Activated naive CD4-positive, alpha-beta T cell treated with anti-CD3 and anti-CD28 coated beads for 36 hours (primary cell): Measurements from ENCODE around the gene RABGAP1L. TPM values are rescaled to one million over a fixed set of nuclear protein-coding genes. Genes with fewer than 3 reads are reported as not detected.
"Not testable (repeated sequence)": the region's sequence is repeated elsewhere in the genome, so short reads cannot be mapped to it uniquely, and the experiment has no call there.

Experiments
- CTCF ChIA-PET: fragments of 350-600 bp; sonication (Branson Sonifier 250); formaldehyde crosslinking; loops from one replicate; lab custom pipeline; 2021; ENCODE audit warnings: antibody characterized with exemption; lab: Charles Lee
- DNase-seq: peaks from one replicate; pipeline ENCODE4 v3.0.0-alpha.2; 2020
- H3K27ac Mint-ChIP-seq: one replicate; pipeline ENCODE4 v1.8.0; 2021; ENCODE audit warnings: mild to moderate bottlenecking, mixed read lengths
- H3K27me3 Mint-ChIP-seq: one replicate; pipeline ENCODE4 v1.8.0; 2021; ENCODE audit warnings: low read depth, mixed read lengths
- H3K36me3 Mint-ChIP-seq: one replicate; pipeline ENCODE4 v1.8.0; 2021; ENCODE audit warnings: low read depth, mixed read lengths
- H3K4me1 Mint-ChIP-seq: one replicate; pipeline ENCODE4 v1.8.0; 2021; ENCODE audit warnings: low read depth, mixed read lengths
- H3K4me3 Mint-ChIP-seq: one replicate; pipeline ENCODE4 v1.8.0; 2021; ENCODE audit warnings: mild to moderate bottlenecking, moderate library complexity, mixed read lengths
- H3K9me3 Mint-ChIP-seq: one replicate; pipeline ENCODE4 v1.8.0; 2021; ENCODE audit warnings: mixed read lengths
- intact Hi-C: fragments of 100-400 bp; cut with micrococcal nuclease; formaldehyde crosslinking; loops from one replicate; pipeline ENCODE4 v1.15.1; 2023
- total RNA-seq, 2 experiments: library from RNA; stranded (reverse); gene quantifications; one replicate each; pipeline ENCODE4 v1.2.3, GENCODE V29; 2021

RABGAP1L gene
- total RNA-seq, 2 experiments from 2014 or later, result 16.6 TPM

GRCh38 chr1:174174461-174175329, 15.4 kb downstream of the RABGAP1L start:
- intact Hi-C loops, result loop anchor here (1.0 kb wide), 3 partner anchors 15 to 31 kb away; partner anchors contain the start of gene RABGAP1L
- Mint-ChIP-seq H3K9me3 (peaks cover 4% of the 10 kb centered on the region), H3K36me3 (peaks cover 23% of the 10 kb centered on the region), H3K4me3 (no peak overlapping the region), H3K27me3 (no peaks in the 10 kb centered on the region), H3K27ac (no peak overlapping the region), H3K4me1 (peaks cover 35% of the 10 kb centered on the region)
- CTCF ChIA-PET, result interaction anchor here (1.6 kb wide), 1 partner anchor 20 kb away, joined by 6 read pairs; no protein-coding TSS in a partner anchor
- DNase-seq, result peak; percentile 71

GRCh38 chr1:174178459-174178858, 19.1 kb downstream of the RABGAP1L start:
- DNase-seq, H3K4me3 Mint-ChIP-seq, CTCF ChIA-PET, intact Hi-C loops, H3K27me3 Mint-ChIP-seq, H3K27ac Mint-ChIP-seq, H3K9me3 Mint-ChIP-seq: not testable (repeated sequence)
- peaks cover 23% of the 10 kb centered on the region for H3K4me1 Mint-ChIP-seq
- peaks cover 17% of the 10 kb centered on the region for H3K36me3 Mint-ChIP-seq

GRCh38 chr1:174189428-174190062, 30.2 kb downstream of the RABGAP1L start:
- peaks cover 29% of the 10 kb centered on the region for H3K4me1 Mint-ChIP-seq
- no peaks in the 10 kb centered on the region for H3K36me3 Mint-ChIP-seq
- no peaks in the 10 kb centered on the region for H3K27me3 Mint-ChIP-seq
- CTCF ChIA-PET, result no interaction called here
- intact Hi-C loops, result no loop called here
- no peak for DNase-seq
- peaks cover 7% of the 10 kb centered on the region for H3K9me3 Mint-ChIP-seq
- H3K27ac Mint-ChIP-seq, result no peak overlapping the region
- H3K4me3 Mint-ChIP-seq, result no peak overlapping the region

GRCh38 chr1:174190691-174191199, 31.4 kb downstream of the RABGAP1L start:
- CTCF ChIA-PET, result no interaction called here
- H3K9me3 Mint-ChIP-seq, result peaks cover 7% of the 10 kb centered on the region
- H3K36me3 Mint-ChIP-seq, result no peaks in the 10 kb centered on the region
- no peak overlapping the region for H3K27ac Mint-ChIP-seq
- no peaks in the 10 kb centered on the region for H3K27me3 Mint-ChIP-seq
- no peak overlapping the region for H3K4me3 Mint-ChIP-seq
- intact Hi-C loops, result no loop called here
- peaks cover 32% of the 10 kb centered on the region for H3K4me1 Mint-ChIP-seq
- DNase-seq, result no peak

- peaks cover 32% of the 10 kb centered on the region for H3K4me1 Mint-ChIP-seq
- H3K27ac Mint-ChIP-seq, result no peak overlapping the region
- CTCF ChIA-PET, result interaction anchor here (0.5 kb wide), 1 partner anchor 495 kb away, joined by 3 read pairs; no protein-coding TSS in a partner anchor
- H3K4me3 Mint-ChIP-seq, result no peak overlapping the region
- H3K36me3 Mint-ChIP-seq, result no peaks in the 10 kb centered on the region
- intact Hi-C loops, result no loop called here
- no peak for DNase-seq
- H3K27me3 Mint-ChIP-seq, result no peaks in the 10 kb centered on the region
- H3K9me3 Mint-ChIP-seq, result peaks cover 7% of the 10 kb centered on the region
Measured at GRCh38 chr1:174191349-174191862, 32.1 kb downstream of the RABGAP1L start.

- Mint-ChIP-seq H3K9me3 (no peaks in the 10 kb centered on the region), H3K4me1 (peaks cover 28% of the 10 kb centered on the region), H3K27ac (no peak overlapping the region), H3K27me3 (no peaks in the 10 kb centered on the region), H3K4me3 (no peak overlapping the region), H3K36me3 (no peaks in the 10 kb centered on the region)
- no peak for DNase-seq
- intact Hi-C loops, result no loop called here
- CTCF ChIA-PET, result no interaction called here
Measured at GRCh38 chr1:174194461-174194860, 35.1 kb downstream of the RABGAP1L start.

- DNase-seq, result no peak
- Mint-ChIP-seq H3K4me1 (peaks cover 20% of the 10 kb centered on the region), H3K36me3 (no peaks in the 10 kb centered on the region), H3K27me3 (no peaks in the 10 kb centered on the region), H3K4me3 (no peak overlapping the region), H3K27ac (no peak overlapping the region), H3K9me3 (no peaks in the 10 kb centered on the region)
- intact Hi-C loops, result no loop called here
- CTCF ChIA-PET, result no interaction called here
Measured at GRCh38 chr1:174197088-174197487, 37.8 kb downstream of the RABGAP1L start.

GRCh38 chr1:174197547-174197946, 38.2 kb downstream of the RABGAP1L start:
- CTCF ChIA-PET, result interaction anchor here (0.6 kb wide), 1 partner anchor 431 kb away, joined by 6 read pairs; no protein-coding TSS in a partner anchor
- intact Hi-C loops, result no loop called here
- H3K4me3 Mint-ChIP-seq, result no peak overlapping the region
- no peaks in the 10 kb centered on the region for H3K36me3 Mint-ChIP-seq
- no peak for DNase-seq
- peaks cover 20% of the 10 kb centered on the region for H3K4me1 Mint-ChIP-seq
- H3K9me3 Mint-ChIP-seq, result no peaks in the 10 kb centered on the region
- H3K27ac Mint-ChIP-seq, result no peak overlapping the region
- no peaks in the 10 kb centered on the region for H3K27me3 Mint-ChIP-seq

- H3K36me3 Mint-ChIP-seq, result no peaks in the 10 kb centered on the region
- H3K4me1 Mint-ChIP-seq, result peaks cover 20% of the 10 kb centered on the region
- H3K9me3 Mint-ChIP-seq, result no peaks in the 10 kb centered on the region
- H3K27me3 Mint-ChIP-seq, result no peaks in the 10 kb centered on the region
- no peak overlapping the region for H3K27ac Mint-ChIP-seq
- CTCF ChIA-PET, result interaction anchor here (0.6 kb wide), 1 partner anchor 432 kb away, joined by 6 read pairs; no protein-coding TSS in a partner anchor
- H3K4me3 Mint-ChIP-seq, result no peak overlapping the region
- DNase-seq, result no peak
- intact Hi-C loops, result no loop called here
Measured at GRCh38 chr1:174198202-174198601, 38.9 kb downstream of the RABGAP1L start.

- H3K27ac Mint-ChIP-seq, result no peak overlapping the region
- H3K9me3 Mint-ChIP-seq, result no peaks in the 10 kb centered on the region
- intact Hi-C loops, result no loop called here
- H3K27me3 Mint-ChIP-seq, result no peaks in the 10 kb centered on the region
- peaks cover 29% of the 10 kb centered on the region for H3K4me1 Mint-ChIP-seq
- peak; percentile 15 for DNase-seq
- no peaks in the 10 kb centered on the region for H3K36me3 Mint-ChIP-seq
- H3K4me3 Mint-ChIP-seq, result no peak overlapping the region
- CTCF ChIA-PET, result no interaction called here
Measured at GRCh38 chr1:174200746-174201145, 41.4 kb downstream of the RABGAP1L start.

- no peak overlapping the region for H3K4me3 Mint-ChIP-seq
- H3K27me3 Mint-ChIP-seq, result no peaks in the 10 kb centered on the region
- CTCF ChIA-PET, result interaction anchor here (3.8 kb wide), 1 partner anchor 13 kb away, joined by 23 read pairs; no protein-coding TSS in a partner anchor
Measured at GRCh38 chr1:174204697-174205308, 45.5 kb downstream of the RABGAP1L start.

More at GRCh38 chr1:174204697-174205308, 45.5 kb downstream of the RABGAP1L start:
- Mint-ChIP-seq H3K9me3 (no peaks in the 10 kb centered on the region), H3K4me1 (peaks cover 48% of the 10 kb centered on the region), H3K27ac (peak overlapping the region; percentile 55), H3K36me3 (peaks cover 4% of the 10 kb centered on the region)
- DNase-seq, result peak; percentile 25
- intact Hi-C loops, result loop anchor here (1.0 to 5.0 kb wide), 4 partner anchors 31 to 383 kb away; partner anchors contain the start of genes CENPL, DARS2 and RC3H1
